GM21737 (cell line): Measurements from ENCODE around the gene RBM19.
A peak's percentile ranks its signal among the peaks of the same experiment; 100 is the strongest.
"Not testable (repeated sequence)": the region's sequence is repeated elsewhere in the genome, so short reads cannot be mapped to it uniquely, and the experiment has no call there.

Source experiments
- ATAC-seq: cut with Tn5 transposase; IDR thresholded peaks from one replicate; pipeline ENCODE4 v1.9.1; 2021; ENCODE audit warnings: mild to moderate bottlenecking, moderate library complexity; ENCODE audit not compliant: unreplicated experiment

The RBM19 gene

GRCh38 chr12:113965951-113966797 lies at the start of gene RBM19:
RBM19 (minus strand) TSS chr12:113966325; CDS start chr12:113966227, 98 bp downstream.
- ATAC-seq: peak; percentile 97

- no peak for ATAC-seq
These were observed 49.7 kb upstream of the RBM19 start for GRCh38 chr12:114015851-114016250.

DNA sequence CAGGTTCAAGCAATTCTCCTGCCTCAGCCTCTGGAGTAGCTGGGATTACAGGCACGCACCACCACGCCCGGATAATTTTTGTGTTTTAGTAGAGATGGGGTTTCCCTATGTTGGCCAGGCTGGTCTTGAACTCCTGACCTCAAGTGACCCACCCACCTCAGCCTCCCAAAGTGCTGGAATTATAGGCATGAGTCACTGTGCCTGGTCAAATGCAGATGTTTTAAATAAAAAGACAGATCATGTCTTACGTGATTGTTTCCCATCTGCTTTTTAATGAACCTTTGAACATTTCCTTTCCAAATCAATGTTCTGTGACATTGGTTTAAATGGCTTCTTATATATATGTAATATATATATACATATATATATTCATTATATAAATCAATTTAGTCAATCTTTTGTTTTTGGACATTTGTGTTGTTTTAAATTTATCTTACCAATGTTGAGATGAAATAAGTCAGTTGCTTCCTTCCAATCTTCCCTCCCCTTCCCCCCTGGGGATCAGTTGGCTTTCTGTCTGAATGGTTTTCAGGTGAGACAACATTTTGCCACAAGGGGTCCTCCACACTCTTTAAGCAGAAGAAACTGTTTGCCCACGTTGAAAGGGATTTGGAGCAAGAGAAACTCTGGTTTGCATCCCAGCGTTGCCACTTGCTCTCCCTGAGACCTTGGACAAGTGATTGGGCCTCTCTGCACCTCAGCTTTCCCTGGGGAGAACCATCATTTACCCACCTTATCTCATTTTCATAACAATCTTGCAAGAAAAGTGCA lies 47.6 kb upstream of the RBM19 start:
- no peak for ATAC-seq

- ATAC-seq: no peak
These were observed 46.8 kb upstream of the RBM19 start for GRCh38 chr12:114012744-114013431.

GRCh38 chr12:114011711-114012110 lies 45.6 kb upstream of the RBM19 start:
- ATAC-seq: no peak

- ATAC-seq: no peak
These were observed 40.6 kb upstream of the RBM19 start for GRCh38 chr12:114006482-114007425.

DNA sequence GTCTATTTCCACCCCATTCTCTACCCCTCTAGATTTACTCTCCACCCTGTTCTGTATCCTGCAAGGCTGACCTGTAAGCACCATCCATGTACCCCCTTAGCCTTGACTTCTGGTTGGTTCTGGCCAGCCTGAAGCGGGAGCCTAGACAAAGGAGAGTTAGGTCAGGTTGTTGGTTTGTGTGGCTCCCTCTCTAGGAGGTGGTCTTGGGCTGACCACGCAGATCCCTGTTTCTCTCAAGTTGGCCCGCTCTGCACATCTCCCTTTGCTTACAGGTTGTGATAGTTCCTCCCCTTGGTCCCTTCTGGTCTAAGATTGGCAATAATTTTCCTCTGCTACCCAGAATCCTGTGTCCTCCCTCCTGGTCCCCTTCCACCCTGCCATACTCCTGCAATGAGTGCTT lies 38.3 kb upstream of the RBM19 start:
- ATAC-seq: no peak

GRCh38 chr12:114003286-114003685 lies 37.2 kb upstream of the RBM19 start:
- no peak for ATAC-seq

DNA sequence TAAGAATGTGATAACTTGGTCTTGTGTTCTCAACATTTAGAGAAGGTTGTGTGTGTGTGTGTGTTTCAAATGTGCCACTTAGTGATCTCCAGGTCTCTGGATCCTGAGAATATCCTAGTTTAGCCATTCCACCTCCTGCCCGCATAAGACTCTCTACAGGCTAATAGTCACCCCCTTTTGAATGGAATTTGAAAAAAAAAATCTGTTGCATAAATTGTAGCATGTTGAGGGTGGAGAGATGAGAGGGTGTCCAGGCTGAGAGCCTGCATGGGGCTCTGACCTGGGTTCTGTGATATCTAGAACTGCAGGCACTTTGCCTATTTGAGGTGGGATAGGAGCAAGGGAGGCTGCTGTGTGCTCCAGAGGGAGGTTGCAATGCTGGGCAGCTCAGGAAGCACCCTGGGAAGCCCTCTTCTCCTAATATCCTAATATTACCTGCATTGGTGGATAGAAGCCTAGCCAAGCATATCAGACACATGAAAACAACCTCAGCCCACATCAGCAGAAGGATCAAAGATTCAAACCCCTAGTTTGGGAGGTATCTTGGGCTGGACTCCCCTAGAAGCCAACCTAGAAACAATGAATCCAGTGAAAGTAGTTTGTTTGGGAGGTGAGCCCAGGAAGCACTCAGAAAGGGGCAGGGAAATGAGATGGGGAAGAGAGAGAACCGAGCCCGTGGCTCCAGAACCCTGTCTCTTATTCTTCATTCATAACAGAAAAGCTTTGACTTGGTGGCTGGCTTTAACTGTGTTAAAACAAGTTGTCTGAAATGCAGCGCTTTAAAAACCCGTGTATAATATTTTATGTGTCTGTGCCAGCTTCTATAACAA lies 35.6 kb upstream of the RBM19 start:
- ATAC-seq: no peak

GRCh38 chr12:114000861-114001260 lies 34.7 kb upstream of the RBM19 start:
- ATAC-seq: no peak

DNA sequence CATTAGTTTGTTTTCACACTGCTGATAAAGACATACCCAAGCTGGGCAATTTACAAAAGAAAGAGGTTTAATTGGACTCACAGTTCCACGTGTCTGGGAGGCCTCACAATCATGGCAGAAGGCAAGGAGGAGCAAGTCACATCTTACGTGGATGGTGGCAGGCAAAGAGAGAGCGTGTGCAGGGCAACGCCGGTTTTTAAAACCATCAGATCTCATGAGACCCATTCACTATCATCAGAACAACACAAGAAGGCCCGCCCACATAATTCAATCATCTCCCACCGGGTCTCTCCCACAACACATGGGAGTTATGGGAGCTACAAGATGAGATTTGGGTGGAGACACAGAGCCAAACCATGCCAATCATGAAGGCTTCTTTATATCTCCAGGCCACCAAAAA lies 34.1 kb upstream of the RBM19 start:
- not testable (repeated sequence) for ATAC-seq

DNA sequence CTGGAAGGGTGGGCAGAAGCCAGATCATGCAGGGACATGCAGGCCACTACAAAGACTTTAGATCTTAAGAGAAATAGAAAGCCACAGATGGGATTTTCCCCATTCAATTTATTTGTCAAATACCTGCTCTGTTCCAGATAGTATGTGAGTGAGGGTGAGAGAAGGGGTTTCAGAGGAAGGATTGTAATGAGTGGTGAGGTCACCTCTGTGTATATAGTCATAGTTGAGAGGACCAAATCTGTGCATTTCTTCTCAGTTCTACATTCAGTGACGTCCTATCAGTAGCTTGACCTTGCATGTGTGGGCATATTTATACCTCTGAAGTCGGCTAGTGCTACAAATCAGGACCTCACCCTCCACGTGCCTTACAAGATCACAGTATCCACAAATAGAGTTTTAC lies 31.2 kb upstream of the RBM19 start:
- ATAC-seq: no peak

DNA sequence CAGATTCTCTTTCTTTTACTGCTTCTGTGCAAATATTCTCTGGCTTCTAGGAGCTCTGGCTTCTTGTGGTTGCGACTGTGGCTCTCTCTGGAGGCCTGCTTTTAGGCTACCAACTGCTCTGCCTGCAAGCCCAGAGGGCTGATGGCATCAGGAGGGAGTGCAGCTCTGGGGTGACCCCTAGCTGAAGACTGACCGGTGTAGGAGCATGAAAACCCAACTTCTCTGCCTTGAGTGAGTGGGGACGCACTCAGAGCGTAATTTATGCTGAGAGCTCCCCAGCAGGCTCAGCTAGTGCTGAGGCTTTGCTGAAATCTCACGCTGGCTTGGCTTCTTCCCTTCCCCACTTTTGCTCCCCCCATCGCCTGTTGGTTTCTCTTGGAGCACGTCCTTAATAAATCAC lies 29.9 kb upstream of the RBM19 start:
- ATAC-seq: no peak

- no peak for ATAC-seq
These were observed 27.9 kb upstream of the RBM19 start for GRCh38 chr12:113994051-113994450.

DNA sequence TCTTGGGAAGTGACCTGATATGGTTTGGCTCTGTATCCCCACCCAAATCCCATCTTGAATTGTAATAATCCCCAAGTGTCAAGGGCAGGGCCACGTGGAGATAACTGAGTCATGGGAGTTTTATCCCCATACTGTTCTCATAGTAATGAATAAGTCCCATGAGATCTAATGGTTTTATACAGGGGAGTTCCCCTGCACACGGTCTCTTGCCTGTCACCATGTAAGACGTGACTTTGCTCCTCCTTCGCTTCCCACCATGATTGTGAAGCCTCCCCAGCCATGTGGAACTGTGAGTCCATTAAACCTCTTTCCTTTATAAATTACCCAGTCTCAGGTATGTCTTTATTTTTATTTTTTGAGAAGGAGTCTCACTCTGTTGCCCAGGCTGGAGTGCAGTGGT lies 26.6 kb upstream of the RBM19 start:
- ATAC-seq: not testable (repeated sequence)

GRCh38 chr12:113991224-113992044 lies 25.3 kb upstream of the RBM19 start:
- ATAC-seq: no peak

- ATAC-seq: no peak
These were observed 24.4 kb upstream of the RBM19 start for GRCh38 chr12:113990250-113991223.
